HL-60 (cell line): ENCODE results near the gene KCNC3.

Source experiments
- DNase-seq, 2 experiments: peaks; one replicate each; pipeline ENCODE4 v3.0.0-alpha.2; 2010 to 2020; ENCODE audit warnings: low read depth in 1 of 2, low spot score in 1 of 2
- H3K27ac ChIP-seq: fragments of 250-450 bp; sonication (Bioruptor Pico); replicated peaks from 2 replicates; pipeline ENCODE4 v1.5.1; 2020; ENCODE audit warnings: mild to moderate bottlenecking, moderate library complexity
- H3K27me3 ChIP-seq: fragments of 250-450 bp; sonication (Bioruptor Pico); 2 replicates; pipeline ENCODE4 v1.5.1; 2021; ENCODE audit warnings: mild to moderate bottlenecking, moderate library complexity; ENCODE audit not compliant: insufficient read depth, poor library complexity, severe bottlenecking
- H3K4me3 ChIP-seq: replicated peaks from 2 replicates; pipeline ENCODE4 v1.5.1; 2011; ENCODE audit warnings: mild to moderate bottlenecking, control low read depth, low read length; ENCODE audit not compliant: insufficient read depth
- CTCF ChIP-seq: IDR thresholded peaks from one replicate; pipeline ENCODE4 v1.5.1; 2011; ENCODE audit warnings: low read length, control low read depth, inconsistent platforms; ENCODE audit not compliant: insufficient read depth
- GABPA ChIP-seq: IDR thresholded peaks from 2 replicates; pipeline ENCODE4 v1.6.1; 2012; ENCODE audit warnings: low read depth
- POLR2AphosphoS5 ChIP-seq: IDR thresholded peaks from 2 replicates; pipeline ENCODE4 v1.6.1; 2012; ENCODE audit warnings: low read depth
- REST ChIP-seq: IDR thresholded peaks from 2 replicates; pipeline ENCODE4 v1.6.1; 2012; ENCODE audit warnings: low read depth; ENCODE audit not compliant: insufficient replicate concordance
- SPI1 ChIP-seq: IDR thresholded peaks from 2 replicates; pipeline ENCODE4 v1.6.1; 2012; ENCODE audit warnings: low read depth, mild to moderate bottlenecking, borderline replicate concordance

The KCNC3 gene

GRCh38 chr19:50269653-50270052, 59.5 kb downstream of the KCNC3 start:
- no peak overlapping the region for H3K27ac ChIP-seq
- H3K27me3 ChIP-seq: no peaks in the 10 kb centered on the region
- TF ChIP-seq REST (no peak), SPI1 (no peak), POLR2AphosphoS5 (no peak), GABPA (no peak), CTCF (no peak)
- H3K4me3 ChIP-seq: no peak overlapping the region
- no peak for DNase-seq

- Histone ChIP-seq H3K27me3 (no peaks in the 10 kb centered on the region), H3K27ac (no peak overlapping the region), H3K4me3 (no peak overlapping the region)
- no peak for DNase-seq
- TF ChIP-seq GABPA (no peak), REST (no peak), POLR2AphosphoS5 (no peak), CTCF (no peak), SPI1 (no peak)
Observed at GRCh38 chr19:50268501-50268900, 60.7 kb downstream of the KCNC3 start.

GRCh38 chr19:50268041-50268440, 61.1 kb downstream of the KCNC3 start:
- no peak for TF ChIP-seq CTCF
- no peak for TF ChIP-seq SPI1
- no peak for TF ChIP-seq REST
- TF ChIP-seq POLR2AphosphoS5: no peak
- no peak for TF ChIP-seq GABPA
- no peaks in the 10 kb centered on the region for H3K27me3 ChIP-seq
- no peak for DNase-seq
- no peak overlapping the region for H3K4me3 ChIP-seq
- H3K27ac ChIP-seq: no peak overlapping the region
